IMR-90 (cell line): ENCODE measurements around the gene SH2D7. TPM values are rescaled to one million over a fixed set of nuclear protein-coding genes. Genes with fewer than 3 reads are reported as not detected.

Source experiments
- ATAC-seq: fragments of 200-7000 bp; cut with Tn5 transposase; 2 replicates; pipeline ENCODE4 v1.9.1; 2020; ENCODE audit warnings: low read depth, mild to moderate bottlenecking, moderate library complexity
- BruUV-seq: library from RNA; stranded (reverse); fragments of 400-500 nt; replicated peaks from 2 replicates; lab custom pipeline; 2021; lab: Mats Ljungman, UMichigan
- CTCF ChIA-PET: fragments of 300-600 bp; formaldehyde crosslinking; extraction: SDS; loops from one replicate; lab custom pipeline; 2021; ENCODE audit warnings: antibody characterized with exemption; lab: Yijun Ruan, JAX
- POLR2A ChIA-PET: fragments of 300-600 bp; sonication (Branson Sonifier 250); formaldehyde crosslinking; loops from one replicate; lab custom pipeline; 2022; ENCODE audit warnings: antibody characterized with exemption; ENCODE audit not compliant: unreplicated experiment; lab: Charles Lee
- DNase-seq: peaks from one replicate; pipeline ENCODE4 v3.0.0; 2013
- H2AFZ ChIP-seq: replicated peaks from 2 replicates; pipeline ENCODE3; 2013; ENCODE audit warnings: low read length, mild to moderate bottlenecking; ENCODE audit not compliant: poor library complexity
- H2AK5ac ChIP-seq: 2 replicates; pipeline ENCODE4 v1.6.1; 2013; ENCODE audit warnings: low read depth, low read length, inconsistent platforms
- H2AK9ac ChIP-seq: replicated peaks from 2 replicates; pipeline ENCODE3; 2013; ENCODE audit warnings: mild to moderate bottlenecking, low read depth, low read length, moderate library complexity; ENCODE audit not compliant: poor library complexity
- H2BK120ac ChIP-seq: 2 replicates; pipeline ENCODE4 v1.6.1; 2013; ENCODE audit warnings: low read depth, low read length, inconsistent platforms
- H2BK15ac ChIP-seq: 3 replicates; pipeline ENCODE4 v1.6.1; 2013; ENCODE audit warnings: low read depth, low read length, inconsistent platforms
- H2BK20ac ChIP-seq: 2 replicates; pipeline ENCODE4 v1.6.1; 2013; ENCODE audit warnings: low read depth, mild to moderate bottlenecking, inconsistent platforms, low read length, moderate library complexity
- H2BK5ac ChIP-seq: 2 replicates; pipeline ENCODE4 v1.6.1; 2013; ENCODE audit warnings: mild to moderate bottlenecking, low read depth, low read length, inconsistent platforms; ENCODE audit not compliant: poor library complexity, severe bottlenecking
- H3K14ac ChIP-seq: replicated peaks from 2 replicates; pipeline ENCODE4 v1.6.1; 2013; ENCODE audit warnings: low read depth, low read length, inconsistent platforms
- H3K18ac ChIP-seq: 2 replicates; pipeline ENCODE4 v1.6.1; 2013; ENCODE audit warnings: low read depth, low read length, control low read depth
- H3K23ac ChIP-seq: 2 replicates; pipeline ENCODE4 v1.6.1; 2013; ENCODE audit warnings: low read depth, low read length, inconsistent platforms
- H3K27ac ChIP-seq: 2 replicates; pipeline ENCODE4 v1.5.1; 2013; ENCODE audit warnings: mild to moderate bottlenecking, control low read depth, low read length; ENCODE audit not compliant: insufficient read depth
- H3K27me3 ChIP-seq: 2 replicates; pipeline ENCODE4 v1.6.1; 2013; ENCODE audit warnings: low read length; ENCODE audit not compliant: control insufficient read depth, insufficient read depth
- H3K36me3 ChIP-seq: 2 replicates; pipeline ENCODE4 v1.6.1; 2013; ENCODE audit warnings: low read length, mixed read lengths; ENCODE audit not compliant: control insufficient read depth, insufficient read depth
- H3K4ac ChIP-seq: 2 replicates; pipeline ENCODE4 v1.6.1; 2013; ENCODE audit warnings: low read depth, low read length, inconsistent platforms
- H3K4me1 ChIP-seq: 2 replicates; pipeline ENCODE4 v1.6.1; 2013; ENCODE audit warnings: low read length, mixed read lengths; ENCODE audit not compliant: control insufficient read depth, insufficient read depth
- H3K4me2 ChIP-seq: 2 replicates; pipeline ENCODE4 v1.6.1; 2013; ENCODE audit warnings: low read depth, mild to moderate bottlenecking, control low read depth, low read length, moderate library complexity
- H3K4me3 ChIP-seq: 2 replicates; pipeline ENCODE4 v1.5.1; 2013; ENCODE audit warnings: low read depth, mild to moderate bottlenecking, control low read depth, low read length, moderate library complexity; ENCODE audit not compliant: insufficient read depth
- H3K56ac ChIP-seq: 2 replicates; pipeline ENCODE4 v1.6.1; 2013; ENCODE audit warnings: low read length, inconsistent platforms; ENCODE audit not compliant: insufficient read depth; ENCODE audit errors: extremely low read depth
- H3K79me1 ChIP-seq, 2 experiments: 2 replicates each; pipeline ENCODE4 v1.6.1; 2013; ENCODE audit warnings: low read length in 2 of 2, inconsistent platforms in 1 of 2, low read depth in 1 of 2
- H3K9ac ChIP-seq: 2 replicates; pipeline ENCODE4 v1.6.1; 2013; ENCODE audit warnings: low read depth, low read length, control low read depth
- H3K9me1 ChIP-seq: 2 replicates; pipeline ENCODE4 v1.6.1; 2013; ENCODE audit warnings: low read length, inconsistent platforms; ENCODE audit not compliant: insufficient read depth
- H3K9me3 ChIP-seq: 2 replicates; pipeline ENCODE4 v1.6.1; 2013; ENCODE audit warnings: low read length; ENCODE audit not compliant: control insufficient read depth, insufficient read depth
- H4K20me1 ChIP-seq: 2 replicates; pipeline ENCODE4 v1.6.1; 2013; ENCODE audit warnings: low read length, inconsistent platforms; ENCODE audit not compliant: insufficient read depth
- H4K5ac ChIP-seq: 2 replicates; pipeline ENCODE4 v1.6.1; 2013; ENCODE audit warnings: mild to moderate bottlenecking, low read depth, low read length, control low read depth
- H4K8ac ChIP-seq, 2 experiments: 2 replicates each; pipeline ENCODE4 v1.6.1; 2013; ENCODE audit warnings: low read depth in 2 of 2, low read length in 2 of 2, control low read depth in 1 of 2, inconsistent platforms in 1 of 2
- H4K91ac ChIP-seq: 2 replicates; pipeline ENCODE4 v1.6.1; 2013; ENCODE audit warnings: low read depth, low read length, inconsistent platforms; ENCODE audit not compliant: insufficient read depth
- BHLHE40 ChIP-seq: fragments of 150-350 bp; IDR thresholded peaks from 2 replicates; pipeline ENCODE4 v1.6.1; 2016; ENCODE audit warnings: mild to moderate bottlenecking, low read depth, low read length
- CEBPB ChIP-seq: IDR thresholded peaks from 2 replicates; pipeline ENCODE4 v1.6.1; 2012; ENCODE audit warnings: low read depth, low read length, improper control_type of control experiment
- CHD1 ChIP-seq: IDR thresholded peaks from 2 replicates; pipeline ENCODE4 v1.6.1; 2012; ENCODE audit warnings: low read depth, low read length, improper control_type of control experiment
- FOS ChIP-seq: fragments of 150-350 bp; IDR thresholded peaks from 2 replicates; pipeline ENCODE4 v1.6.1; 2016; ENCODE audit warnings: low read depth, low read length
- MAZ ChIP-seq: IDR thresholded peaks from 2 replicates; pipeline ENCODE4 v1.6.1; 2012; ENCODE audit warnings: low read depth, mild to moderate bottlenecking, low read length, improper control_type of control experiment, moderate library complexity, borderline replicate concordance
- NFE2L2 ChIP-seq: fragments of 150-350 bp; IDR thresholded peaks from 2 replicates; pipeline ENCODE4 v1.6.1; 2016; ENCODE audit warnings: low read depth, mild to moderate bottlenecking, low read length
- POLR2A ChIP-seq: IDR thresholded peaks from 2 replicates; pipeline ENCODE4 v1.6.1; 2012; ENCODE audit warnings: mild to moderate bottlenecking, low read depth, low read length
- RAD21 ChIP-seq: IDR thresholded peaks from 2 replicates; pipeline ENCODE4 v1.6.1; 2012; ENCODE audit warnings: low read length, improper control_type of control experiment
- RCOR1 ChIP-seq: IDR thresholded peaks from 2 replicates; pipeline ENCODE4 v1.6.1; 2012; ENCODE audit warnings: mild to moderate bottlenecking, low read length, improper control_type of control experiment; ENCODE audit not compliant: insufficient replicate concordance
- RFX5 ChIP-seq: IDR thresholded peaks from 2 replicates; pipeline ENCODE4 v1.8.0; 2012; ENCODE audit warnings: low read depth, mild to moderate bottlenecking, low read length, moderate library complexity
- SMC3 ChIP-seq: fragments of 150-350 bp; IDR thresholded peaks from 2 replicates; pipeline ENCODE4 v1.6.1; 2016; ENCODE audit warnings: low read depth, mild to moderate bottlenecking, antibody characterized with exemption, low read length, moderate library complexity
- WGBS, 2 experiments: methylation state at CpG; one replicate each; pipeline versions ENCODE4 v1.1.5 to v1.1.7; 2013; ENCODE audit warnings: missing lambda C conversion rate in 2 of 2; ENCODE audit not compliant: insufficient read length in 1 of 2; ENCODE audit errors: extremely low coverage in 2 of 2; 5-methylcytosine and 5-hydroxymethylcytosine counted together
- dilution Hi-C: fragments of 300-500 bp; cut with HindIII; formaldehyde crosslinking; loops from one replicate; pipeline ENCODE4 v1.14.3; 2018; ENCODE audit warnings: low sequenced_read_pairs; ENCODE audit not compliant: unreplicated experiment
- in situ Hi-C: fragments of 300-500 bp; cut with MboI; formaldehyde crosslinking; loops from 3 replicates; pipeline ENCODE4 v1.14.3; 2019; ENCODE audit warnings: low sequenced_read_pairs, inconsistent platforms, mixed read lengths
- intact Hi-C: fragments of 100-400 bp; cut with micrococcal nuclease; formaldehyde crosslinking; loops from 2 replicates; pipeline ENCODE4 v1.10.0; 2022
- polyA plus RNA-seq, 3 experiments: library from polyadenylated mRNA; depleted of rRNA; stranded (reverse); fragments of >200 nt; gene quantifications; 2 replicates each; pipeline ENCODE4 v1.2.3, GENCODE V29; 2012; ENCODE audit warnings: low replicate concordance in 1 of 3
- total RNA-seq: library from RNA; depleted of rRNA; stranded (reverse); fragments of >200 nt; gene quantifications from 2 replicates; pipeline ENCODE4 v1.2.3, GENCODE V29; 2012
- TF ChIP-seq, protein P1 (sequence below): fragments of 150-350 bp; IDR thresholded peaks from 2 replicates; pipeline ENCODE4 v1.6.1; 2017; ENCODE audit warnings: mild to moderate bottlenecking, antibody characterized with exemption, low read length, low read depth
- TF ChIP-seq, protein P2 (sequence below): fragments of 150-350 bp; IDR thresholded peaks from 2 replicates; pipeline ENCODE4 v1.6.1; 2016; ENCODE audit warnings: low read depth, mild to moderate bottlenecking, low read length, moderate library complexity, borderline replicate concordance
- TF ChIP-seq, protein P3 (sequence below): conservative IDR thresholded peaks from 2 replicates; pipeline ENCODE4 v1.5.1; 2012; ENCODE audit warnings: mild to moderate bottlenecking, low read depth, low read length, improper control_type of control experiment

SH2D7 gene
- total and polyA plus RNA-seq, 2 of the 4 experiments (the other 2 are of a cell fraction) = not detected

DNA sequence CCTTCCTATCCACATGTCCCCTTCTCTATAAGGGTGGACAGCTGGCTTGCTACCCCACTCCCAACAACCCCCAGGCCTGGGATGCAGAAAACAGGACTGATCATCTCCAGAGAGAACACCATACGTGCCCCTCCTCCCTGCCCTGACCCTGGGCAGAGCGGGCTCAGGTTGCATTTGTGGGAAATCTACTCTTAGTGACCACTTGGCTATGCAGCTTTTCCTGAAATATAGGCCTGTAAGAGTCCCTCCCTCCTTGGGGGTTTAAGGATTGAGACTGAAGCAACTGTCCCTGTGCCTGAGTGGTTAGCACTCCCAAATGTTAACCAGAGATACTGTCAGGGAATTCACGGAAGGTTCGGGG is 11.7 kb downstream of the SH2D7 start:
- Histone ChIP-seq H3K4me2 (no peak overlapping the region), H4K8ac (no peak overlapping the region), H2AK5ac (peak overlapping the region; percentile 30; the same call in 1 of the 2 replicates), H4K91ac (no peak overlapping the region), H2BK20ac (no peak overlapping the region), H3K27me3 (peaks cover 10% of the 10 kb centered on the region), H3K4me3 (no peak overlapping the region), H2BK15ac (no peak overlapping the region), H4K5ac (no peak overlapping the region), H2AK9ac (no peak overlapping the region), H3K9me3 (no peaks in the 10 kb centered on the region), H3K18ac (no peak overlapping the region), H3K27ac (no peak overlapping the region), H3K56ac (no peak overlapping the region), H3K4me1 (peaks cover 2% of the 10 kb centered on the region; the same call in 1 of the 2 replicates), H3K14ac (no peak overlapping the region), H3K79me1 (no peaks in the 10 kb centered on the region), H2AFZ (no peak overlapping the region), H4K20me1 (peaks cover 8% of the 10 kb centered on the region; the same call in 1 of the 2 replicates), H3K4ac (no peak overlapping the region), H2BK5ac (no peak overlapping the region), H3K9me1 (no peaks in the 10 kb centered on the region), H3K9ac (no peak overlapping the region), H2BK120ac (no peak overlapping the region), H3K23ac (no peak overlapping the region), H3K36me3 (no peaks in the 10 kb centered on the region)
- in situ Hi-C loops = no loop called here
- no peak for DNase-seq
- intact Hi-C loops = no loop called here
- 100% methylated on average over 2 of the region's 4 CpGs; no CpG with 5 or more reads in 1 of the 2 experiments for WGBS, 2 experiments
- dilution Hi-C loops = no loop called here
- POLR2A ChIA-PET = no interaction called here
- no TSS peak for BruUV-seq
- TF ChIP-seq, protein P1, sequence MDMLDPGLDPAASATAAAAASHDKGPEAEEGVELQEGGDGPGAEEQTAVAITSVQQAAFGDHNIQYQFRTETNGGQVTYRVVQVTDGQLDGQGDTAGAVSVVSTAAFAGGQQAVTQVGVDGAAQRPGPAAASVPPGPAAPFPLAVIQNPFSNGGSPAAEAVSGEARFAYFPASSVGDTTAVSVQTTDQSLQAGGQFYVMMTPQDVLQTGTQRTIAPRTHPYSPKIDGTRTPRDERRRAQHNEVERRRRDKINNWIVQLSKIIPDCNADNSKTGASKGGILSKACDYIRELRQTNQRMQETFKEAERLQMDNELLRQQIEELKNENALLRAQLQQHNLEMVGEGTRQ = no peak
- TF ChIP-seq BHLHE40 = no peak
- TF ChIP-seq FOS = no peak
- TF ChIP-seq, protein P2, sequence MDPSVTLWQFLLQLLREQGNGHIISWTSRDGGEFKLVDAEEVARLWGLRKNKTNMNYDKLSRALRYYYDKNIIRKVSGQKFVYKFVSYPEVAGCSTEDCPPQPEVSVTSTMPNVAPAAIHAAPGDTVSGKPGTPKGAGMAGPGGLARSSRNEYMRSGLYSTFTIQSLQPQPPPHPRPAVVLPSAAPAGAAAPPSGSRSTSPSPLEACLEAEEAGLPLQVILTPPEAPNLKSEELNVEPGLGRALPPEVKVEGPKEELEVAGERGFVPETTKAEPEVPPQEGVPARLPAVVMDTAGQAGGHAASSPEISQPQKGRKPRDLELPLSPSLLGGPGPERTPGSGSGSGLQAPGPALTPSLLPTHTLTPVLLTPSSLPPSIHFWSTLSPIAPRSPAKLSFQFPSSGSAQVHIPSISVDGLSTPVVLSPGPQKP = no peak
- no peak for TF ChIP-seq POLR2A
- no peak for TF ChIP-seq RCOR1
- TF ChIP-seq RFX5 = no peak
- TF ChIP-seq MAZ = no peak
- no peak for TF ChIP-seq SMC3
- no peak for TF ChIP-seq NFE2L2
- TF ChIP-seq RAD21 = no peak
- TF ChIP-seq CHD1 = no peak
- TF ChIP-seq, protein P3, sequence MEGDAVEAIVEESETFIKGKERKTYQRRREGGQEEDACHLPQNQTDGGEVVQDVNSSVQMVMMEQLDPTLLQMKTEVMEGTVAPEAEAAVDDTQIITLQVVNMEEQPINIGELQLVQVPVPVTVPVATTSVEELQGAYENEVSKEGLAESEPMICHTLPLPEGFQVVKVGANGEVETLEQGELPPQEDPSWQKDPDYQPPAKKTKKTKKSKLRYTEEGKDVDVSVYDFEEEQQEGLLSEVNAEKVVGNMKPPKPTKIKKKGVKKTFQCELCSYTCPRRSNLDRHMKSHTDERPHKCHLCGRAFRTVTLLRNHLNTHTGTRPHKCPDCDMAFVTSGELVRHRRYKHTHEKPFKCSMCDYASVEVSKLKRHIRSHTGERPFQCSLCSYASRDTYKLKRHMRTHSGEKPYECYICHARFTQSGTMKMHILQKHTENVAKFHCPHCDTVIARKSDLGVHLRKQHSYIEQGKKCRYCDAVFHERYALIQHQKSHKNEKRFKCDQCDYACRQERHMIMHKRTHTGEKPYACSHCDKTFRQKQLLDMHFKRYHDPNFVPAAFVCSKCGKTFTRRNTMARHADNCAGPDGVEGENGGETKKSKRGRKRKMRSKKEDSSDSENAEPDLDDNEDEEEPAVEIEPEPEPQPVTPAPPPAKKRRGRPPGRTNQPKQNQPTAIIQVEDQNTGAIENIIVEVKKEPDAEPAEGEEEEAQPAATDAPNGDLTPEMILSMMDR = no peak
- no peak for TF ChIP-seq CEBPB
- CTCF ChIA-PET = no interaction called here
- no peak for ATAC-seq
